MM.1S (cell line): ENCODE results near the gene DUOX2.

Source experiments
- DNase-seq: peaks from one replicate; pipeline ENCODE4 v3.0.0-alpha.2; 2015
- H2AFZ ChIP-seq: fragments of 300-600 bp; sonication (generic); 2 replicates; pipeline ENCODE4 v1.6.0; 2016; ENCODE audit warnings: antibody characterized with exemption, low read length
- H3F3A ChIP-seq: fragments of 300-600 bp; sonication (generic); 2 replicates; pipeline ENCODE4 v1.6.1; 2016; ENCODE audit warnings: mild to moderate bottlenecking, antibody characterized with exemption, low read length, moderate library complexity, mixed read lengths; ENCODE audit not compliant: insufficient read depth
- H3K27ac ChIP-seq: fragments of 300-600 bp; sonication (generic); 2 replicates; pipeline ENCODE4 v1.5.1; 2016; ENCODE audit warnings: mild to moderate bottlenecking, low read length
- H3K27me3 ChIP-seq: fragments of 300-600 bp; sonication (generic); replicated peaks from 2 replicates; pipeline ENCODE4 v1.6.0; 2016; ENCODE audit warnings: low read length; ENCODE audit not compliant: insufficient read depth
- H3K36me3 ChIP-seq: fragments of 300-600 bp; sonication (generic); replicated peaks from 2 replicates; pipeline ENCODE4 v1.6.1; 2016; ENCODE audit warnings: mild to moderate bottlenecking, low read length, mixed read lengths; ENCODE audit not compliant: insufficient read depth
- H3K4me1 ChIP-seq: fragments of 300-600 bp; sonication (generic); 2 replicates; pipeline ENCODE4 v1.6.1; 2016; ENCODE audit warnings: low read length, mixed read lengths
- H3K4me2 ChIP-seq: fragments of 300-600 bp; sonication (generic); 2 replicates; pipeline ENCODE4 v1.6.0; 2016; ENCODE audit warnings: low read depth, low read length
- H3K4me3 ChIP-seq: fragments of 300-600 bp; sonication (generic); 2 replicates; pipeline ENCODE4 v1.5.1; 2016; ENCODE audit warnings: low read length, mixed read lengths
- H3K79me2 ChIP-seq: fragments of 300-600 bp; sonication (generic); 2 replicates; pipeline ENCODE4 v1.6.1; 2016; ENCODE audit warnings: mixed run types, low read length, mixed read lengths
- H3K9ac ChIP-seq: fragments of 300-600 bp; sonication (generic); 2 replicates; pipeline ENCODE4 v1.6.1; 2016; ENCODE audit warnings: low read length, mixed read lengths
- H3K9me2 ChIP-seq: fragments of 300-600 bp; sonication (generic); replicated peaks from 2 replicates; pipeline ENCODE4 v1.6.1; 2016; ENCODE audit warnings: mild to moderate bottlenecking, low read length, mixed read lengths; ENCODE audit not compliant: insufficient read depth
- H3K9me3 ChIP-seq: fragments of 300-600 bp; sonication (generic); replicated peaks from 2 replicates; pipeline ENCODE4 v1.6.1; 2016; ENCODE audit warnings: mild to moderate bottlenecking, low read length, mixed read lengths; ENCODE audit not compliant: insufficient read depth
- H4K20me1 ChIP-seq: fragments of 300-600 bp; sonication (generic); 2 replicates; pipeline ENCODE4 v1.6.1; 2016; ENCODE audit warnings: mild to moderate bottlenecking, low read length, moderate library complexity, mixed read lengths; ENCODE audit not compliant: insufficient read depth
- EZH2 ChIP-seq: fragments of 300-600 bp; sonication (generic); optimal IDR thresholded peaks from 2 replicates; pipeline ENCODE3; 2017; ENCODE audit warnings: low read depth, mild to moderate bottlenecking, antibody characterized with exemption, low read length, mixed read lengths
- EZH2phosphoT487 ChIP-seq: fragments of 300-600 bp; sonication (generic); IDR thresholded peaks from 2 replicates; pipeline ENCODE4 v1.6.1; 2018; ENCODE audit warnings: antibody characterized with exemption, low read length
- TF ChIP-seq, protein P1 (sequence below): fragments of 300-600 bp; sonication (generic); IDR thresholded peaks from 2 replicates; pipeline ENCODE4 v1.5.1; 2016; ENCODE audit warnings: antibody characterized with exemption, low read length, mixed read lengths

Gene DUOX2

DNA sequence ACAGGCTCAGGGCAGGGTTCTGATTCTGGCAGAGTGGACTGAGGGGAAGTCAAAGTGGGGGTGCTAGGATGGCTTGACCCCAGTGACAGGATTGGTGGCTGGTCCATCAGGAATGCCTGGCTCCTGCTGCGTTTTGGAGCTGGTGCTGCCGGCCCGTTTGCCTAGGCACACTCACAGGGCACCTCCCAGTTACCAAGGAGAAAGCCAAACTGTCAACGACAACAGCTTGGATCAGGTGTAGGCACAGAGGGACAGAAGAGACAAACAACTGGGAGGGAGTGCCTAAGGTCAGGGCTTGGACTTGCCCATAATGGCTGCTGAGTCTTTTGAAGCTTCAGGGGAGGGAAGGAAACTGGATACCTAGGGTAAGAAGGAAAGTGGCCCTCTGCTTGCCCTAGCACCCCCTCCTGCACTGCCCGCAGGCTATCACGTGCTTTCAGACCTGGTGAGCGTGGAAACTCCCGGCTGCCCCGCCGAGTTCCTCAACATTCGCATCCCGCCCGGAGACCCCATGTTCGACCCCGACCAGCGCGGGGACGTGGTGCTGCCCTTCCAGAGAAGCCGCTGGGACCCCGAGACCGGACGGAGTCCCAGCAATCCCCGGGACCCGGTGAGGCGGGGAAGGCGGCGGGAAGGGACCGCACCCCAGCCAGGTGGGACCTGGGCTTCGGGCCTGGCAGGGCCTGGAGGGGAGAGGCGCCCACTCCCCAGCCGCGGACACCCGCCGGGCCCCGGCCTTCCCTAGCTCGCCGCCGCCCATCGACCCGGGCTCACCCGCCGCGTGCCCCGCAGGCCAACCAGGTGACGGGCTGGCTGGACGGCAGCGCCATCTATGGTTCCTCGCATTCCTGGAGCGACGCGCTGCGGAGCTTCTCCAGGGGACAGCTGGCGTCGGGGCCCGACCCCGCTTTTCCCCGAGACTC is 21.0 kb upstream of the DUOX2 start:
- H3K9me2 ChIP-seq, result no peaks in the 10 kb centered on the region
- H2AFZ ChIP-seq, result peak overlapping the region; percentile 48; the same call in 1 of the 2 replicates
- no peak for DNase-seq
- H3K4me2 ChIP-seq, result peak overlapping the region; percentile 52; the same call in 1 of the 2 replicates
- H3K9ac ChIP-seq, result no peak overlapping the region
- no peaks in the 10 kb centered on the region for H3K79me2 ChIP-seq
- H3K4me3 ChIP-seq, result peak overlapping the region; percentile 7; the same call in 1 of the 2 replicates
- H3K36me3 ChIP-seq, result no peaks in the 10 kb centered on the region
- H3F3A ChIP-seq, result no peaks in the 10 kb centered on the region
- H3K27me3 ChIP-seq, result no peaks in the 10 kb centered on the region; the same call in 1 of the 2 replicates
- TF ChIP-seq, protein P1, sequence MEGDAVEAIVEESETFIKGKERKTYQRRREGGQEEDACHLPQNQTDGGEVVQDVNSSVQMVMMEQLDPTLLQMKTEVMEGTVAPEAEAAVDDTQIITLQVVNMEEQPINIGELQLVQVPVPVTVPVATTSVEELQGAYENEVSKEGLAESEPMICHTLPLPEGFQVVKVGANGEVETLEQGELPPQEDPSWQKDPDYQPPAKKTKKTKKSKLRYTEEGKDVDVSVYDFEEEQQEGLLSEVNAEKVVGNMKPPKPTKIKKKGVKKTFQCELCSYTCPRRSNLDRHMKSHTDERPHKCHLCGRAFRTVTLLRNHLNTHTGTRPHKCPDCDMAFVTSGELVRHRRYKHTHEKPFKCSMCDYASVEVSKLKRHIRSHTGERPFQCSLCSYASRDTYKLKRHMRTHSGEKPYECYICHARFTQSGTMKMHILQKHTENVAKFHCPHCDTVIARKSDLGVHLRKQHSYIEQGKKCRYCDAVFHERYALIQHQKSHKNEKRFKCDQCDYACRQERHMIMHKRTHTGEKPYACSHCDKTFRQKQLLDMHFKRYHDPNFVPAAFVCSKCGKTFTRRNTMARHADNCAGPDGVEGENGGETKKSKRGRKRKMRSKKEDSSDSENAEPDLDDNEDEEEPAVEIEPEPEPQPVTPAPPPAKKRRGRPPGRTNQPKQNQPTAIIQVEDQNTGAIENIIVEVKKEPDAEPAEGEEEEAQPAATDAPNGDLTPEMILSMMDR, result peak; percentile 7; the same call in 1 of the 2 replicates
- no peak for TF ChIP-seq EZH2
- H3K4me1 ChIP-seq, result 0 out of 2 replicates have a peak, but pooled peaks cover 3% of the 10 kb centered on the region
- H3K9me3 ChIP-seq, result no peaks in the 10 kb centered on the region
- no peak overlapping the region for H3K27ac ChIP-seq
- no peaks in the 10 kb centered on the region; the same call in 1 of the 2 replicates for H4K20me1 ChIP-seq

DNA sequence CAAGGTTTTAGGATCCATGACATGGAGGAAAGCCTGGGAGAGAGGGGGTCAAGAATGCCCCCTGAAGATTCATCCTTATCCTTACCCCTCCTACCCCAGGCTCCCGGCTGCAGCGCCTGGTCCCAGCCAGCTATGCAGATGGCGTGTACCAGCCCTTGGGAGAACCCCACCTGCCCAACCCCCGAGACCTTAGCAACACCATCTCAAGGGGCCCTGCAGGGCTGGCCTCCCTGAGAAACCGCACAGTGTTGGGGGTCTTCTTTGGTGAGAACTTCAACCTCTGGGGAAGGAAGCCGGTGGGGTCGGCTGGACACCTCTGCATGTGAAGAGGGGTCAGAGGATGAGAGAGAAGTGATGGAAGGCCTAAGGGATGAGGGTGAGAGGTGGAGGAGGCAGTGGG is 20.1 kb upstream of the DUOX2 start:
- DNase-seq, result no peak
- TF ChIP-seq, protein P1, result no peak
- TF ChIP-seq EZH2phosphoT487 (no peak), EZH2 (no peak)
- no peak overlapping the region for H3K4me3 ChIP-seq

DNA sequence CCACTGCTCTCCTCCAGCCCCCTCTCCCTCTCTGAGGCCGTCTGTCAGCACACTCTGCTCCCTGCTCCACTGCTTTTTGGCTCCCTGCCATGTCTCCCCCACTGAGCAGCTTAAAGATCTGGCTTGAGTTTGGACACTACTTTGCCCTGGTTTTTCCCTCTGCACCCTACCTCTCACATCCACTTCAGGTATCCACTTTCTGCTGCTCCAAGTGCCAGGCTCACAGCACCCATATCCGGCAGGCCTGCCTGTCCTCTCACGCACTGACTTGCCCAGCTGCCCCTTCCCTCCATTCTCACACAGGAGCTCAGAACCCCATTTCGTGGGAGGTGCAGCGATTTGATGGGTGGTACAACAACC is 19.6 kb upstream of the DUOX2 start:
- H3K9ac ChIP-seq, result no peak overlapping the region
- H3K9me2 ChIP-seq, result no peaks in the 10 kb centered on the region
- H3F3A ChIP-seq, result no peaks in the 10 kb centered on the region
- H3K79me2 ChIP-seq, result no peaks in the 10 kb centered on the region
- no peak overlapping the region for H3K4me3 ChIP-seq
- H3K27me3 ChIP-seq, result peaks cover 4% of the 10 kb centered on the region; the same call in 1 of the 2 replicates
- no peaks in the 10 kb centered on the region; the same call in 1 of the 2 replicates for H4K20me1 ChIP-seq
- H3K27ac ChIP-seq, result no peak overlapping the region
- no peak for TF ChIP-seq EZH2phosphoT487
- TF ChIP-seq, protein P1, result no peak
- no peak for TF ChIP-seq EZH2
- H3K4me2 ChIP-seq, result no peak overlapping the region
- H2AFZ ChIP-seq, result no peak overlapping the region
- H3K9me3 ChIP-seq, result no peaks in the 10 kb centered on the region
- DNase-seq, result no peak
- 0 out of 2 replicates have a peak, but pooled peaks cover 3% of the 10 kb centered on the region for H3K4me1 ChIP-seq
- no peaks in the 10 kb centered on the region for H3K36me3 ChIP-seq

More for the DNA sequence above, 20.1 kb upstream of the DUOX2 start:
- Histone ChIP-seq H3K4me2 (no peak overlapping the region), H3K36me3 (no peaks in the 10 kb centered on the region), H3K79me2 (no peaks in the 10 kb centered on the region), H2AFZ (no peak overlapping the region), H3K9me2 (no peaks in the 10 kb centered on the region), H4K20me1 (no peaks in the 10 kb centered on the region; the same call in 1 of the 2 replicates), H3K9me3 (no peaks in the 10 kb centered on the region), H3K4me1 (0 out of 2 replicates have a peak, but pooled peaks cover 3% of the 10 kb centered on the region), H3K9ac (no peak overlapping the region), H3K27me3 (no peaks in the 10 kb centered on the region; the same call in 1 of the 2 replicates), H3F3A (no peaks in the 10 kb centered on the region), H3K27ac (no peak overlapping the region)
